WTC11 (cell line): ENCODE data around the gene FUCA1. TPM values are rescaled to one million over a fixed set of nuclear protein-coding genes. Genes with fewer than 3 reads are reported as not detected.
A peak's percentile ranks its signal among the peaks of the same experiment; 100 is the strongest.

Experiments
- ATAC-seq: fragments of 200-7000 bp; cut with Tn5 transposase; 2 replicates; pipeline ENCODE4 v1.10.0; 2021; ENCODE audit warnings: mild to moderate bottlenecking, moderate library complexity
- CTCF ChIA-PET: fragments of 300-600 bp; sonication (Branson Sonifier 250); formaldehyde crosslinking; loops from one replicate; lab custom pipeline; 2021; ENCODE audit warnings: antibody characterized with exemption; lab: Charles Lee
- POLR2A ChIA-PET: fragments of 350-600 bp; sonication (Branson Sonifier 250); formaldehyde crosslinking; loops from one replicate; lab custom pipeline; 2021; ENCODE audit warnings: antibody characterized with exemption; lab: Charles Lee
- DNase-seq: peaks from one replicate; pipeline ENCODE4 v3.0.0; 2021; ENCODE audit warnings: low spot score
- H3K27ac Mint-ChIP-seq: 2 replicates; pipeline ENCODE4 v1.8.0; 2021; ENCODE audit warnings: mixed read lengths
- H3K27me3 Mint-ChIP-seq: 2 replicates; pipeline ENCODE4 v1.8.0; 2021; ENCODE audit warnings: low read depth, mild to moderate bottlenecking, moderate library complexity, mixed read lengths
- H3K36me3 Mint-ChIP-seq: 2 replicates; pipeline ENCODE4 v1.8.0; 2021; ENCODE audit warnings: mixed read lengths
- H3K4me1 Mint-ChIP-seq: 2 replicates; pipeline ENCODE4 v1.8.0; 2022; ENCODE audit warnings: mixed read lengths
- H3K4me3 Mint-ChIP-seq: 2 replicates; pipeline ENCODE4 v1.8.0; 2021; ENCODE audit warnings: mild to moderate bottlenecking, moderate library complexity, mixed read lengths
- H3K9me3 Mint-ChIP-seq: 2 replicates; pipeline ENCODE4 v1.8.0; 2021; ENCODE audit warnings: mixed read lengths
- EMX1 ChIP-seq: fragments of 250-450 bp; sonication (Bioruptor Pico); IDR thresholded peaks from 2 replicates; pipeline ENCODE4 v1.8.0; 2021; ENCODE audit warnings: mild to moderate bottlenecking
- ETV6 ChIP-seq: sonication (generic); formaldehyde crosslinking; IDR thresholded peaks from 2 replicates; pipeline ENCODE4 v1.8.1; 2022; ENCODE audit warnings: mild to moderate bottlenecking, missing genetic modification reagents
- FOXP4 ChIP-seq: sonication (generic); formaldehyde crosslinking; IDR thresholded peaks from 2 replicates; pipeline ENCODE4 v1.8.0; 2022; ENCODE audit warnings: mild to moderate bottlenecking, missing genetic modification reagents
- JUN ChIP-seq: sonication (generic); formaldehyde crosslinking; IDR thresholded peaks from 2 replicates; pipeline ENCODE4 v1.8.0; 2023; ENCODE audit warnings: mild to moderate bottlenecking, missing genetic modification reagents
- MXD4 ChIP-seq: fragments of 250-450 bp; sonication (Bioruptor Pico); IDR thresholded peaks from 2 replicates; pipeline ENCODE4 v1.8.0; 2021; ENCODE audit warnings: mild to moderate bottlenecking, moderate library complexity, borderline replicate concordance
- NFYB ChIP-seq: sonication (generic); formaldehyde crosslinking; conservative IDR thresholded peaks from 2 replicates; pipeline ENCODE4 v1.8.0; 2022; ENCODE audit warnings: low read depth, missing genetic modification reagents
- NR3C1 ChIP-seq: sonication (generic); formaldehyde crosslinking; conservative IDR thresholded peaks from 2 replicates; pipeline ENCODE4 v1.8.1; 2023; ENCODE audit warnings: low read depth, mild to moderate bottlenecking, missing genetic modification reagents
- RORB ChIP-seq: fragments of 250-450 bp; sonication (Bioruptor Pico); IDR thresholded peaks from 2 replicates; pipeline ENCODE4 v1.9.0; 2021; ENCODE audit warnings: mild to moderate bottlenecking
- SMAD3 ChIP-seq: sonication (generic); formaldehyde crosslinking; IDR thresholded peaks from 2 replicates; pipeline ENCODE4 v1.8.0; 2022; ENCODE audit warnings: missing genetic modification reagents, mild to moderate bottlenecking, borderline replicate concordance
- ZNF138 ChIP-seq: sonication (generic); formaldehyde crosslinking; conservative IDR thresholded peaks from 2 replicates; pipeline ENCODE4 v1.8.1; 2022; ENCODE audit warnings: mild to moderate bottlenecking, moderate library complexity, missing genetic modification reagents
- ZNF232 ChIP-seq: sonication (generic); formaldehyde crosslinking; IDR thresholded peaks from 2 replicates; pipeline ENCODE4 v1.8.0; 2022; ENCODE audit warnings: mild to moderate bottlenecking, missing genetic modification reagents
- ZNF281 ChIP-seq: sonication (generic); formaldehyde crosslinking; IDR thresholded peaks from 2 replicates; pipeline ENCODE4 v1.8.0; 2023; ENCODE audit warnings: mild to moderate bottlenecking, missing genetic modification reagents
- total RNA-seq: library from RNA; stranded (reverse); gene quantifications from 3 replicates; pipeline ENCODE4 v1.2.3, GENCODE V29; 2021
- TF ChIP-seq, protein P1 (sequence below): fragments of 200-600 bp; IDR thresholded peaks from 2 replicates; pipeline ENCODE4 v1.8.0; 2022; ENCODE audit warnings: antibody characterized with exemption
- TF ChIP-seq, protein P2 (sequence below): sonication (generic); formaldehyde crosslinking; IDR thresholded peaks from 2 replicates; pipeline ENCODE4 v1.8.1; 2022; ENCODE audit warnings: low read depth, missing genetic modification reagents, borderline replicate concordance
- TF ChIP-seq, protein P3 (sequence below): sonication (generic); formaldehyde crosslinking; IDR thresholded peaks from 2 replicates; pipeline ENCODE4 v1.8.1; 2023; ENCODE audit warnings: mild to moderate bottlenecking, missing genetic modification reagents, moderate library complexity

Gene FUCA1
- total RNA-seq, 1 experiment from 2014 or later: 7.5 TPM

GRCh38 chr1:23814016-23814415 lies 54.1 kb downstream of the FUCA1 start:
- Mint-ChIP-seq H3K36me3 (peaks cover 20% of the 10 kb centered on the region; the same call in 1 of the 2 replicates), H3K9me3 (no peaks in the 10 kb centered on the region), H3K4me1 (peaks cover 7% of the 10 kb centered on the region), H3K4me3 (no peak overlapping the region), H3K27me3 (no peaks in the 10 kb centered on the region), H3K27ac (no peak overlapping the region)
- ChIA-PET CTCF (interaction anchor here (0.9 kb wide), 1 partner anchor 42 kb away, joined by 3 read pairs; no protein-coding TSS in a partner anchor), POLR2A (no interaction called here)
- no peak for DNase-seq
- TF ChIP-seq ZNF281 (CRISPR knock-in tag) (no peak), JUN (CRISPR knock-in tag) (no peak)
- no peak for ATAC-seq

GRCh38 chr1:23810818-23811540 lies 57.1 kb downstream of the FUCA1 start:
- no peaks in the 10 kb centered on the region for H3K9me3 Mint-ChIP-seq
- POLR2A ChIA-PET: interaction anchor here (0.8 to 1.0 kb wide), 2 partner anchors 14 to 146 kb away, joined by 3 to 6 read pairs; partner anchors contain the start of gene HMGCL
- no peak for TF ChIP-seq NR3C1 (CRISPR knock-in tag)
- TF ChIP-seq, protein P1, sequence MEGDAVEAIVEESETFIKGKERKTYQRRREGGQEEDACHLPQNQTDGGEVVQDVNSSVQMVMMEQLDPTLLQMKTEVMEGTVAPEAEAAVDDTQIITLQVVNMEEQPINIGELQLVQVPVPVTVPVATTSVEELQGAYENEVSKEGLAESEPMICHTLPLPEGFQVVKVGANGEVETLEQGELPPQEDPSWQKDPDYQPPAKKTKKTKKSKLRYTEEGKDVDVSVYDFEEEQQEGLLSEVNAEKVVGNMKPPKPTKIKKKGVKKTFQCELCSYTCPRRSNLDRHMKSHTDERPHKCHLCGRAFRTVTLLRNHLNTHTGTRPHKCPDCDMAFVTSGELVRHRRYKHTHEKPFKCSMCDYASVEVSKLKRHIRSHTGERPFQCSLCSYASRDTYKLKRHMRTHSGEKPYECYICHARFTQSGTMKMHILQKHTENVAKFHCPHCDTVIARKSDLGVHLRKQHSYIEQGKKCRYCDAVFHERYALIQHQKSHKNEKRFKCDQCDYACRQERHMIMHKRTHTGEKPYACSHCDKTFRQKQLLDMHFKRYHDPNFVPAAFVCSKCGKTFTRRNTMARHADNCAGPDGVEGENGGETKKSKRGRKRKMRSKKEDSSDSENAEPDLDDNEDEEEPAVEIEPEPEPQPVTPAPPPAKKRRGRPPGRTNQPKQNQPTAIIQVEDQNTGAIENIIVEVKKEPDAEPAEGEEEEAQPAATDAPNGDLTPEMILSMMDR: peak; percentile 77
- no peaks in the 10 kb centered on the region; the same call in 1 of the 2 replicates for H3K27me3 Mint-ChIP-seq
- DNase-seq (peak; percentile 79), ATAC-seq (peak; percentile 90)
- H3K27ac Mint-ChIP-seq: no peak overlapping the region
- H3K36me3 Mint-ChIP-seq: peaks cover 6% of the 10 kb centered on the region; the same call in 1 of the 2 replicates
- CTCF ChIA-PET: interaction anchor here (0.6 to 5.3 kb wide), 70 partner anchors 12 to 576 kb away, joined by 3 to 109 read pairs (median 5); partner anchors contain the start of genes CNR2, ELOA, FUCA1 and GALE
- peaks cover 7% of the 10 kb centered on the region for H3K4me1 Mint-ChIP-seq
- no peak overlapping the region for H3K4me3 Mint-ChIP-seq

GRCh38 chr1:23809751-23810171 lies 58.3 kb downstream of the FUCA1 start:
- H3K27me3 Mint-ChIP-seq: no peaks in the 10 kb centered on the region; the same call in 1 of the 2 replicates
- POLR2A ChIA-PET: no interaction called here
- H3K27ac Mint-ChIP-seq: no peak overlapping the region
- peaks cover 6% of the 10 kb centered on the region; the same call in 1 of the 2 replicates for H3K36me3 Mint-ChIP-seq
- DNase-seq (peak; percentile 84), ATAC-seq (peak; percentile 81)
- H3K4me3 Mint-ChIP-seq: no peak overlapping the region
- no peaks in the 10 kb centered on the region for H3K9me3 Mint-ChIP-seq
- peaks cover 7% of the 10 kb centered on the region for H3K4me1 Mint-ChIP-seq
- TF ChIP-seq, protein P1: 0 out of 2 replicates have a peak, but pooled peaks have one; percentile 51
- TF ChIP-seq ETV6 (CRISPR knock-in tag): no peak
- CTCF ChIA-PET: interaction anchor here (0.6 to 5.3 kb wide), 28 partner anchors 8 to 755 kb away, joined by 3 to 109 read pairs (median 8); partner anchors contain the start of genes CNR2, FUCA1, GALE and HMGCL

DNA sequence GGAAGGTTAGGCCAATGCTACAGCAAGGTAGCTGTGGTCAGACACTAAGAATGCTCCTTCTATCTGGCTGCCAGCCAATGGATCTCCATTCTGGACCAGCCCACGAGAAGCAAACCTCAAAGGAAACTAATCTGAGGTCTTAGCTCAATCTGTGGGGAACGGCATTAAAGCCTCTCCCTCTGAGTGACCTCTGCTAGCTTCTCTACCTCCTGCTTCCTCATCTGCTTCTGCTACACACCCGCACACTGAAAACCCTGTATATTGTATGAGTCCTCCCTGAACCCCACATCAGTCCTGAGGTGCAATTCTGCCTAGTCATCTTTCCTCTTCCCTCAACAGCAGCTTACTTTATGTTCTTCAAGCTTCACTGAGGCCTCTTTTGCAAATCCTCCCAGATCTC lies 60.6 kb downstream of the FUCA1 start:
- ATAC-seq (no peak), DNase-seq (no peak)
- H3K27me3 Mint-ChIP-seq: peaks cover 3% of the 10 kb centered on the region
- no peaks in the 10 kb centered on the region for H3K9me3 Mint-ChIP-seq
- H3K27ac Mint-ChIP-seq: no peak overlapping the region
- no peaks in the 10 kb centered on the region for H3K36me3 Mint-ChIP-seq
- POLR2A ChIA-PET: no interaction called here
- peaks cover 7% of the 10 kb centered on the region for H3K4me1 Mint-ChIP-seq
- CTCF ChIA-PET: interaction anchor here (0.8 to 4.7 kb wide), 3 partner anchors 109 to 264 kb away, joined by 3 to 98 read pairs (median 3); no protein-coding TSS in a partner anchor
- no peak overlapping the region for H3K4me3 Mint-ChIP-seq
- TF ChIP-seq ZNF138 (CRISPR knock-in tag): no peak
- no peak for TF ChIP-seq FOXP4 (CRISPR knock-in tag)
- TF ChIP-seq NFYB (CRISPR knock-in tag): no peak
- TF ChIP-seq MXD4 (CRISPR knock-in tag): no peak
- no peak for TF ChIP-seq RORB (CRISPR knock-in tag)
- TF ChIP-seq ZNF232: no peak
- TF ChIP-seq, protein P2, sequence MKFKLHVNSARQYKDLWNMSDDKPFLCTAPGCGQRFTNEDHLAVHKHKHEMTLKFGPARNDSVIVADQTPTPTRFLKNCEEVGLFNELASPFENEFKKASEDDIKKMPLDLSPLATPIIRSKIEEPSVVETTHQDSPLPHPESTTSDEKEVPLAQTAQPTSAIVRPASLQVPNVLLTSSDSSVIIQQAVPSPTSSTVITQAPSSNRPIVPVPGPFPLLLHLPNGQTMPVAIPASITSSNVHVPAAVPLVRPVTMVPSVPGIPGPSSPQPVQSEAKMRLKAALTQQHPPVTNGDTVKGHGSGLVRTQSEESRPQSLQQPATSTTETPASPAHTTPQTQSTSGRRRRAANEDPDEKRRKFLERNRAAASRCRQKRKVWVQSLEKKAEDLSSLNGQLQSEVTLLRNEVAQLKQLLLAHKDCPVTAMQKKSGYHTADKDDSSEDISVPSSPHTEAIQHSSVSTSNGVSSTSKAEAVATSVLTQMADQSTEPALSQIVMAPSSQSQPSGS (CRISPR knock-in tag): no peak
- TF ChIP-seq, protein P3, sequence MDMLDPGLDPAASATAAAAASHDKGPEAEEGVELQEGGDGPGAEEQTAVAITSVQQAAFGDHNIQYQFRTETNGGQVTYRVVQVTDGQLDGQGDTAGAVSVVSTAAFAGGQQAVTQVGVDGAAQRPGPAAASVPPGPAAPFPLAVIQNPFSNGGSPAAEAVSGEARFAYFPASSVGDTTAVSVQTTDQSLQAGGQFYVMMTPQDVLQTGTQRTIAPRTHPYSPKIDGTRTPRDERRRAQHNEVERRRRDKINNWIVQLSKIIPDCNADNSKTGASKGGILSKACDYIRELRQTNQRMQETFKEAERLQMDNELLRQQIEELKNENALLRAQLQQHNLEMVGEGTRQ (CRISPR knock-in tag): no peak
- no peak for TF ChIP-seq SMAD3
- no peak for TF ChIP-seq EMX1 (CRISPR knock-in tag)
